SKM-1 (cell line): Measurements from ENCODE around the gene TBX1.

Source experiments
- DNase-seq: peaks from one replicate; lab custom pipeline; 2025; ENCODE audit not compliant: unreplicated experiment; lab: John Stamatoyannopoulos, UW

Gene TBX1

GRCh38 chr22:19760058-19760950 is at the start of gene TBX1:
TSS of gene TBX1 (plus strand) at chr22:19760778. CDS start at chr22:19760844, 66 bp downstream.
- no peak for DNase-seq

- DNase-seq, result no peak
Observed at GRCh38 chr22:19713245-19713644, 47.3 kb upstream of the TBX1 start.

DNA sequence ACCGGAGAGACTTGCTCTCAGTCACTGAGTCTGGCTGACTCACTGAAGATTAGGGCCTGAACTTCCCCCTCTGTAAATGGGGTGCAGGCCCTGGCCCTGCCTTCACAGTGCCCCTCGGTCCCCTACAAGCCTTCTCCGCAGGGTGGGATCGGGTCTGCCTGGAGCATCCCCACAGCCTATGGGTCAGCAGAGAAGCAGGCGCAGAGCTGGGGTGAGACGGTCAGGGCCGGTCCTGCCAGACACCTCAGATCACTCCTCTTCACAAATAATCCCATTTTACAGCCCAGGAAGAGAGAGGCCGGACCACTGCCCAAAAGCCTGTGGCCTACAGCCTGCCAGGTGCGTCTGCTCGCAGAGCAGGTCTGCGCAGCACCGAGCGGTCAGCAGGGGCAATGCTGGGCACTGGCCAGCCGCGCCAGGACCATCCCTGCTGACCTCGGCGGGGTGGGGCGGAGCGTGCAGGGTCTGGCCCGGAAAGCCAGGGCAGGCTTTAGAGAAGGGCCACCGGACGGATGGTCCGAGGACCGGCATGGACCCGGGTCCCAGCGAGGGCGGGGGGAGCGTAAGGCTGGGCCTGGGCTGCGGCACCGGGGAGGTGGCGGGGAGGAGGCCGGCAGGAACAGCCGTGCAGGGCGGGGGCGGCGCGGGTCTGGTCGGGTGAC is 46.8 kb upstream of the TBX1 start:
- DNase-seq, result no peak

GRCh38 chr22:19714312-19715187 is 46.0 kb upstream of the TBX1 start, which contains the start of gene SEPTIN5:
TSS of gene SEPTIN5 (plus strand) at chr22:19714503. CDS start at chr22:19714589, 86 bp downstream.
- DNase-seq, result no peak

DNA sequence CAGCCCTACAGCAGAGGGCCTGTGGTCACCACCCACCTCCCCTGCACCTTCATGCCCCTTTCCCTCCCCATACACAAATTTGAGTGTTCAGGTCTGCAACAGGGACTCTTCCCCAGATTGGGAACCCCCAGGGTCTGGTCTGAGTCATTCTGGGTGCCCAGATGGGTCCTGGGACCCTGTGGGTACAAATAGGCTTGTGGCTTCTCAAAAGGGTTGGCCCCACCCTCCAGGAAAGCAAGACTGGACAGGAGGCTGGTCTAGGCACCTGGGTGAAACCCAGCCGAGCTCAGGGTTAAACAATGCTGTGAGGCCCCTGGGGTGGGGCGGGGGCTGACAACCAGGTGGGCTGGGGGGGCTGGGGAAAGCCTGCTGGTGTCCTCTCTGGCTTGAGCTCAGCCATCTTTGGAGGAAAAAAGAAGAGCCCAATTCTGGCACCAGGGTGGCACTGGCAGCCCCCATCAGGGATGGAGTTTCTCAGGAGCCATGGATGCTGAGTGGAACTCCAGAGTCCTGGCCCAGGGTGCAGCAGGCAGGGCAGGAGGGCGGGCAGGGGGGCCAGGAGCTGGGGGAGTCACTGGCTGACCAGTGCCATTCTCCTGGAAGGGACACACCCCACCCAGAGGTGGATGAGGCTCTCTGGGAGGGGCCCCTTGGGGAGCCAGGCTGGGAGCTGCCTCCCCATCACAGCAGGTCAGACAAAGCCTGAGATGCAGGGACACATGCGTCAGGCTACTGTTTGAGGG is 45.2 kb upstream of the TBX1 start:
- DNase-seq, result no peak

GRCh38 chr22:19716041-19716828 is 44.3 kb upstream of the TBX1 start:
- no peak for DNase-seq

GRCh38 chr22:19716829-19717105 is 43.8 kb upstream of the TBX1 start:
- DNase-seq, result no peak

GRCh38 chr22:19717181-19717580 is 43.4 kb upstream of the TBX1 start:
- DNase-seq, result no peak

- DNase-seq, result peak; percentile 33
Observed at GRCh38 chr22:19717691-19718455, 42.7 kb upstream of the TBX1 start.

GRCh38 chr22:19718456-19719049 is 42.0 kb upstream of the TBX1 start:
- DNase-seq, result no peak

DNA sequence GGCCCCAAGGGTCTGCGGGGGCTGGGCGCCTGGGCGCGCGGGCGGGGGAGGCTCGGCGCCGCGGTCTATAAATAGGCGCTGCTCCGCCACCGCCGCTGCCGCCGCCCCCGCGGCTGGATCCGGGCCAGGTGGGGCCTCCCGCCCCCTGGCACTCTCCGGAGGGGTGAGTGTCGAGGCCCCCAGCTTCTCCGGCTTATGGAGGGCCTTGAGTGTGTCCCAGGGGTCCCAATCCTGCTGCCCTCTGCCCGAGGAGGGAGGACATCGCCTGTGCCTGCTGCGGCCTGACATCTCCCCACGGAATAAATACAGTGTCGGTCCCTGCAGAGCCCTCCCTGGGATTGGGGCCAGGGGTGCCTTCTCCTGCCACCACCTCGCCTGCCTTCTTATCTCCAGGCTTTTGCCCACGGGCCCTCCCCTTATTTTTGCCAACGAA is 41.5 kb upstream of the TBX1 start:
- DNase-seq, result no peak

- DNase-seq, result no peak
Observed at GRCh38 chr22:19719488-19720021, 41.0 kb upstream of the TBX1 start.

DNA sequence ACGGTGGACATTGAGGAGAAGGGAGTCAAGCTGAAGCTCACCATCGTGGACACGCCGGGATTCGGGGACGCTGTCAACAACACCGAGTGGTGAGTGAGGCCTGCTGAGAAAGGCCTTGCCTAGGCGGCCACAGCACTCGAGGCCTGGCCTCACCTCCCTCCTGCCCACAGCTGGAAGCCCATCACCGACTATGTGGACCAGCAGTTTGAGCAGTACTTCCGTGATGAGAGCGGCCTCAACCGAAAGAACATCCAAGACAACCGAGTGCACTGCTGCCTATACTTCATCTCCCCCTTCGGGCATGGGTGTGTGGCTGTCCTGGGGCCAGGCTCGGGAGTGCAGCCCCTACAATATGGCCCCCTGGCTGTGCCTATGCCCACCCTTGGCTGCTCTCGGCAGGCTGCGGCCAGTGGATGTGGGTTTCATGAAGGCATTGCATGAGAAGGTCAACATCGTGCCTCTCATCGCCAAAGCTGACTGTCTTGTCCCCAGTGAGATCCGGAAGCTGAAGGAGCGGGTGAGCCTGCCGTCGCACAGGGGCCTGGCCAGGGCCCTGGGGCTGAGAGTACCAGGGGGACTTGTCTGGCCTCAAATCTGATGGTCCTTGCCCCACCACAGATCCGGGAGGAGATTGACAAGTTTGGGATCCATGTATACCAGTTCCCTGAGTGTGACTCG is 40.3 kb upstream of the TBX1 start:
- no peak for DNase-seq

GRCh38 chr22:19720999-19721329 is 39.6 kb upstream of the TBX1 start:
- DNase-seq, result no peak

DNA sequence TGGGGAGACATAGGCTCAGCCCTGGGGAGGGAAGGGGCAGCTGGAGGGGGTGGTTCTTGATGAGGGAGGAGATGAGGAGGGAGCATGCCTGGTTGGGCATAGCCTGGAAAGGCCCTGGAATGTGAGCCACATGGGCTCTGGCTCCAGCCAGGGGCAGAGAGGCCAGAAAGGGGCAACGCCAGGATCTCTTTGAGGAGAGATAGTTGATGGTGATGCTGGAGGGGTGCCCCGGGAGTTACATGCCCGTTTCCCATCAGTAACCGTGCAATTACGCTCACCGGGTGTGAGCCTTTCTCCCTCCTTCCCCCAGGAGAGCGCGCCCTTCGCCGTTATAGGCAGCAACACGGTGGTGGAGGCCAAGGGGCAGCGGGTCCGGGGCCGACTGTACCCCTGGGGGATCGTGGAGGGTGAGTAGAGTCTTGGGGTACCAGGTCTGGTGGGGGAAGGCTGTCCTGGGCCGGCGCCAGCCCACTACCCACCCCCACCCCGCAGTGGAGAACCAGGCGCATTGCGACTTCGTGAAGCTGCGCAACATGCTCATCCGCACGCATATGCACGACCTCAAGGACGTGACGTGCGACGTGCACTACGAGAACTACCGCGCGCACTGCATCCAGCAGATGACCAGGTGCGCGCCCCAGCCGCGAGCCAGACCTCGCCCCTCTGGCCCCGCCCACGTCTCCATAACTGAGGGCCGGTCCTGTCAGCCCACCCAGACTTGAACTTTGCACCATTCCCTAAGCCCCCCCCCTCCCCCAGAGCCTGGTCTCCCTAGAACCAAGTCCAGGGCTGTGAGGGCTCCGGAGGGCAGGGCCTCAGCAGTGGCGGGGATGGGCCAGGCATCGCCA is 39.0 kb upstream of the TBX1 start:
- no peak for DNase-seq

DNA sequence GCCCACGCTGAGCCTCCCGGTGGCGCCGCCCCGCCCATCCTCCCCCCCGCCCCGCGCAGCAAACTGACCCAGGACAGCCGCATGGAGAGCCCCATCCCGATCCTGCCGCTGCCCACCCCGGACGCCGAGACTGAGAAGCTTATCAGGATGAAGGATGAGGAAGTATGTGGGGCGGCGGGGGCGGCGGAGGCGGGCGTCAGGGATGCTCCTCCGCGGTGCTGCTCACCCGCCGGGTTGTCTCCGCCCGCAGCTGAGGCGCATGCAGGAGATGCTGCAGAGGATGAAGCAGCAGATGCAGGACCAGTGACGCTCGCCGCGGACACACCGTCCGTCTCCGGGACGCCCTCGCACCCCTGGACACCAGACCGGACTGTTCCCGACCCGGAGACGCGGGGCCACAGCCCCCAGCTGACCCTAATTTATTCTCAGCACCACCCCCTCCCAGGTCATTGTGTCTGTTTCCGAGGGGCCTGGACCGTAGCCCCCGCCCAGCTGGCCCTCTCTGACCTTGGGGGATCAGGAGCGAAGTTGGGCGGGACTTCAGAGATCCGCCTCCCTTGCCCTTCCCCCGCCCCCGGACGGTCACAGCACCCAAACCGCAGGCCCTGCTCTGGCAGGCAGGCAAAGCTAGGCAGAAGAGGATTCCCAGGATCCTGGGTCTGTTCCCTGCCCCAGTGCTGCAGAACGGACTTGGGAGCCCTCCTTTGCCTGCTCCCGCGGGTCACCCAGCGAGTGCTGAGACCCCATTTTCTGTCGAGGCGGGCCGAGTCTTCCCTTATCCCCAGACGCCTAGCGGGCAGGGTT is 38.2 kb upstream of the TBX1 start:
- no peak for DNase-seq

DNA sequence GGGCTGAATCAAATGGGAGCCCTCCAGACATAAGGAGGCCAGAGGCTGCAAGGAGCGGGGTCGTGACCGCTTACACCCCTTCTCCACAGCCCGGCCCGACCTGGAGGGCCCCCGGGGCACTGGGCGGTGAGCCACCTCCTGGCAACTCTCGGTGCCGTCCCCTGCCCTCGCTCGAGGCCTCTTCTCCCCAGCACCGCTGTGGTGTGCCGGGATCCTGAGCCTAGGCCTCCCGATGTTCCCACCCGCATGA is 37.7 kb upstream of the TBX1 start:
- DNase-seq, result no peak
